DMS153 (cell line): Measurements from ENCODE around the gene SPARC.
"Not testable (repeated sequence)": the region's sequence is repeated elsewhere in the genome, so short reads cannot be mapped to it uniquely, and the experiment has no call there.

Experiments used
- DNase-seq: peaks from one replicate; lab custom pipeline; 2025; lab: John Stamatoyannopoulos, UW

The SPARC gene

DNA sequence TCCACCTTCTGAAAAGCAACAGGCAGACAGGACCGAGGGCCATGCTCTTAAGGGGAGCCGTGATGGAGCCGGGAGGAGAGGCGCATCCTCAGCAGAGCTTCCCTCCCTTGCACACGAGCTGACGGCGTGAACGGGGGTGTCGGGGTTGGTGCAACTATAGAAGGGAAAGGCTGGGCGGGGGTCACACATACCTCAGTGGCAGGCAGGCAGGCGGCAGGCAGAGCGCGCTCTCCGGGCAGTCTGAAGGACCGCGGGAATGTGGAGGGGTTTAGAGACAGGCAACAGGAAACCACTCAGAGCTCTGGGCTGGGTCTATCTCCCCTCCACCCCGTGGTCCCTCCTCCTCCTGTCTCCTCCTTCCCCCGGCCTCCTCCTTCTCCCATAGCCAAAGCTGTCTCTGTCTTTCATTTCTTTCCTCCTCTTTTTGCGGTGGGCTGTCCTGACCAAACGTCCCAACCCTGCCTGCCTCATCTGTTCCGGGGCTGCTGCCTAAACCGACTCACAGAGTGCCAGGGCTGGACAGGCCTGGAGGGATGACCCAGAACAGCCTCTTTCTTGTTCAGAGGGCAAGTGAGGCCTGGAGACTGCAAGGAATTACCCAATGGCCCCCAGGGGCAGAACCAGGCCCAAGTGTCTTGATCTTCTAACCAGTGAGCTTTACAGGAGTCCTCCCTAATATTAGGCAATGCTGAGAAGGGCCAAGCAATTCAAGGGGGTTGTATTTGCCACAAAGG lies at the start of gene SPARC:
Gene SPARC (minus strand): TSS at position 242 of the 734 bp plus-strand sequence. CDS start 10,727 bp downstream, outside the sequence.
- DNase-seq, result no peak

GRCh38 chr5:151735646-151736045 lies 48.9 kb upstream of the SPARC start:
- DNase-seq, result no peak

DNA sequence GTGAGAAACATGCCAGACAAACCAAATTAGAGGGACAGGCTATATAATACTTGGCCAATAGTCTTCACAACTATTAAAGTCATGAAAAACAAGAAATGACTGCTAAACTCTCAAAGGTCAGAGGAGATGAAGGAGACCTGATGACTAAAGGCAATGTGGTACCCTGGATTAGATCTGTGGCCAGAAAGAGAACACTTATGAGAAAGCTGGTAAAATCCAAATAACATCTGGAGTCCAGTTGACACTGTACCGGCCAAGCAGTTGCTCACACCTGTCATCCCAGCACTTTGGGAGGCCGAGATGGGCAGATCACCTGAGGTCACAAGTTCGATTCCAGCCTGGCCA lies 47.3 kb upstream of the SPARC start:
- no peak for DNase-seq

DNA sequence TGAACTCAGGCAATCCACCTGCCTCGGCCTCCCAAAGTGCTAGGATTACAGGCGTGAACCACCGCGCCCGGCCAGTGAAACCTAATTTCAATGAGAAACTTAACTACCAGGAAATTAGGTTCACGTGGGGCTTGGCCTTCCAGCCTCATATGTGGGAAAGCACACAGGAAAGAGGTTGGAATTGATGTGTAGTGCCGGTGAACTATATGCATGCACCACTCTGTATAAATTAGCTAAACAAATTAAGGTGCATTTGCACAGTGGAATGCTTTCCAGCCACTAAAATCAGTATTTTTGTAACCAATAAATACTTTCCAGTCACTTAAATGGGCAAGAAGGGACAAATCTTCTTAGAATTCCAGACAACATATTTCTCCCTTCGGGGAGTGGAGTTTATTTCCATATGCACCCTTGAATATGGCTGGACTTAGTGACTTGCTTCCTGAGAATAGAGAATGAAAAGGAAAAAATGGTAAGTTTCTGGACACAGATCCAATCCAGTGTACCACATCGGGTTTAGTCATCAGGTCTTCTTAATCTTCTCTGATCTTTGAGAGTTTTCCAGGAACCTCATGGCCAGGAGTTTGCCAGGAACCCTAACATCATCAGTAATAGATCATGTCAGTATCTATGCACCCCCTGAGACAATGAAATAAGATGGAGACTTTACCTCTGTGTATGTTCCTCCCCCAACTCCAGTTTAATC lies 46.8 kb upstream of the SPARC start:
- DNase-seq, result no peak

GRCh38 chr5:151730381-151730780 lies 43.7 kb upstream of the SPARC start:
- DNase-seq, result no peak

- DNase-seq, result not testable (repeated sequence)
These were observed 42.9 kb upstream of the SPARC start for GRCh38 chr5:151729597-151729996.

DNA sequence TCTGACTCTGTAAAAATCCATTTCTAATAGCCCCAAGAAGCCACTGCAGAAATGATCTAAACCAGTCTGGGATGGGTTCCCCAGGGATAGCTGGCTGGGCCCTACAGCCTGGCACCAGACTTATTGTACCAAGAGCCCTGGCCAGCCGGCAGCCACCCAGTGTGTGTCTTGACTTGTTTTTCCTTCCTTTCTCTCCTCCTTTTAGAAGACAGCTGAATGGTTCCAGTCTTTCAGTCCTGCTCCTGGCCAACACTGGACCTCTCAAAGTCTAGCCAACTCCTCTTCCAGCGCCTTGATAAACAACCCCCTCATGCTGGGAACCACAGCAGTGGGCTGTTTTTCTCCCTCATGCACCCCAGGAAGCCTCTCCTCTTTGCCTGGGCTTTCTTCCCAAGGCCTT lies 37.6 kb upstream of the SPARC start:
- DNase-seq, result no peak

GRCh38 chr5:151722546-151722945 lies 35.8 kb upstream of the SPARC start:
- DNase-seq, result no peak

- no peak for DNase-seq
These were observed 35.2 kb upstream of the SPARC start for GRCh38 chr5:151721812-151722391.

DNA sequence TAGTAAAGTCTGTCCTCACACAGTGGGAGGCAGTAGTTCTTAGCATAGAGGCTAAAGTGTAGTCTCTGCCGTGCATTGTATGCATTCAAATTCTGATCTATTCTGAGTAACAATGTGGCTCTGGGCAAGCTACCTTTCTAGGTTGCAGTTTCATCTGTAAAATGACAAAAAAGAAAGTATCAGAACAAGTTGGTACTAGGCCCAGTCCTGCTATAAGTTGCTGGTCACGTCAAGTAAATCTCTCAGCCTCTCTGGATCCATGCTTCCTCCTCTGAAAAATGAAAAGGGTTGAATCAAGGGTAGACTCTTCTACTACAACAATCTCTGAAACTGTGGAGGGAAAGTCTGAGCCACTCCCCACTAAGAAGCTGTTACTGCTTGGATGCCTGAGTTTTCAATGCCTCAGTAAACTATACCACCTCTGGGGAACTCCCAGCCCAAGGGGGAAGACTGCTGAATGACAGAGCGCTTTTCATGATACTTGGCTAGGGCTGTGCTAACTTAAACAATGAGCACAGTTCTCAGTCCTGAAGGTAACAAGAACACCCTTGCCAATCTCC lies 34.5 kb upstream of the SPARC start:
- DNase-seq, result no peak

GRCh38 chr5:151720215-151720614 lies 33.5 kb upstream of the SPARC start:
- DNase-seq, result no peak

GRCh38 chr5:151719228-151720000 lies 32.7 kb upstream of the SPARC start:
- DNase-seq, result no peak

DNA sequence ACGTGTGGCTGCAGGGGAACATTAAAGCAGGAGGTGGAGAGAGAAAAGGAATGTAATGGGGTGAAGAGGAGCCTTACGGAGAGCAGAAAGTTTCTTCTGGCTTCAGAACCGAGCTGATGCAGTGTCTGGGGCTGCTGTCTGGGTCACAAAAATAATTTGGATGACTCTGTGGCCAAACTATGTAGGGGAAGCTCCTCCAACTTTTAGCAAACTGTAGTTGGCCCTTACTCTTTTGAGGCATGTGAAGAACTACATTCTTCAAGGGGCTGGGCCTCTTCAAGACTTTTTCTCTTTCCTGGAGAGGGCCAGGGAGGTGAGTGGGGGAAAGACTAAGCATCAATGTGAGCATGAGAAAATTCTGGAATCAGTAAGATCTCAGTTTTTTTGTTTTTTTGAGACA lies 31.9 kb upstream of the SPARC start:
- DNase-seq, result no peak

DNA sequence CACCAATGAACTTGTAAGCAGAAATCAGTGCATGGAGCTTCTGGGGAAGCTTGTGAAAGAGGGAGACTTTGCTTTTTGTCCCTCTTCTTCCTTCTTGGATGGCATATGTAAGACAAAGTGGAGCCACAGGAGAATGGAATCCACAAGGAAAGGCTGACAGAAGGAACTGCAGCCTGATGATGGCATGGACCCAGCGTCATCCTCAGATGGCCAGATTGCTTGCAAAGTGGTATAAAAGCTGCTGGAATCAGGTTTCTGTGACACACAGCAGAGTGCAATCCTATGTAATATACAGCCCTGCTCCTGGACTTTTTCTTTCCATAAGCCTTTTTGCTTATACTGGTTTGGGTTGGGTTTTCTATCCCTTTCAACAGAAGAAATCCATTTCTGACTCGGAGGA lies 31.4 kb upstream of the SPARC start:
- DNase-seq, result no peak

DNA sequence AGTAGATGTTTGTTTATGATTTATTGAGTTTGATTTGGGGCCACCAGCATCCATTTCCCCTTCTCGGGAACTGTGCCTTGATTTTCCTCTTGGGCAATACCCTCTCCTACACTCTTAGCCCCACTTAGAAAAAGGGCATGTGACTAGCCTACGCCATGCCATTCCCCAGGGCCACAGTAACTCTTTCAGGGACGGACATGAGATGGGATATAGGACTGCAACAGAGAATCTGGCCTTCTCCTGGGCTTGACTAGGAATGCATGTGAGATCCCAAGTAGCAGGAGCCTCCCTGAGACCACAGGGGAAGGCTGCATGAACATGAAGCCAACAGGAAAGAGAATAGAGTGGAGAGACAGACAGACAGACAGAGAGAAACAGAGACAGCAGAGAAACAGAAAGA lies 30.7 kb upstream of the SPARC start:
- no peak for DNase-seq

- no peak for DNase-seq
These were observed 22.5 kb upstream of the SPARC start for GRCh38 chr5:151709109-151709735.

GRCh38 chr5:151708126-151708525 lies 21.4 kb upstream of the SPARC start:
- DNase-seq, result no peak

GRCh38 chr5:151707567-151707966 lies 20.9 kb upstream of the SPARC start:
- DNase-seq, result no peak

GRCh38 chr5:151706906-151707305 lies 20.2 kb upstream of the SPARC start:
- DNase-seq, result no peak

GRCh38 chr5:151703780-151704179 lies 17.1 kb upstream of the SPARC start:
- DNase-seq, result no peak

DNA sequence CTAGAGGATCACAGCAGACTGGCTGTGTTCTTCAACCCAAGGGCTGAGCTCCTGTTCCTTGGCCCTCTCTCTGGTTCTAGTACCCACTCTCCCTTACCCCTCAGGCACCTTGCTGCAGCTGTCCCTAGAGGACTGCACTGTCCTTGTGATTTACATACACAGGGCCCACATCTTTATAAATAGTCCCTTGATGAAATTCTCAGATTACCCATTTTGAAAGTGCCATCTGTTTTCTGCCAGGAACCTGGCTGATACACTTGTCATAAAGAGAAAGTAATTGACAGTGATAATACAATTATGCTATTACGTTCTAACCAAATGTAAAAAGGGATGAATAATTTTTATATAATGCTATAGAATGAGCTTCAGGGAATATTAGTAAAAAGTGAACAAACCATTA lies 16.5 kb upstream of the SPARC start:
- no peak for DNase-seq

- no peak for DNase-seq
These were observed 14.1 kb upstream of the SPARC start for GRCh38 chr5:151700820-151701219.
